Measurements from ENCODE around the gene NTM. TPM values are rescaled to one million over a fixed set of nuclear protein-coding genes. Genes with fewer than 3 reads are reported as not detected.

NTM gene
- total and polyA plus RNA-seq, 2 of the 8 experiments (the other 6 are each of a cell fraction or from before 2014, with no cell fraction given), result 13.4 to 20.0 TPM

- TF ChIP-seq SIN3A (conservative IDR thresholded peaks at IDR 0.05 in 1 of 2, IDR thresholded peaks at IDR 0.05 in 1 of 2; ENCODE audit: low read depth in 1 of 2, low read length in 2 of 2) (no peak), CHD2 (IDR thresholded peaks at IDR 0.05; ENCODE audit: low read length) (no peak), POLR2AphosphoS5 (IDR thresholded peaks at IDR 0.05; ENCODE audit: low read depth, low read length) (no peak), JUN (IDR thresholded peaks at IDR 0.05; ENCODE audit: low read depth, low read length) (no peak), TAF7 (optimal IDR thresholded peaks at IDR 0.05; ENCODE audit: borderline replicate concordance, low read depth, low read length) (no peak), TBP (IDR thresholded peaks at IDR 0.05; ENCODE audit: low read depth, low read length) (no peak), EP300 (IDR thresholded peaks at IDR 0.05; ENCODE audit: borderline replicate concordance in 1 of 2, low read depth in 2 of 2, low read length in 2 of 2) (no peak)
- TF ChIP-seq, protein P1, sequence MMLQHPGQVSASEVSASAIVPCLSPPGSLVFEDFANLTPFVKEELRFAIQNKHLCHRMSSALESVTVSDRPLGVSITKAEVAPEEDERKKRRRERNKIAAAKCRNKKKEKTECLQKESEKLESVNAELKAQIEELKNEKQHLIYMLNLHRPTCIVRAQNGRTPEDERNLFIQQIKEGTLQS (IDR thresholded peaks at IDR 0.05; ENCODE audit: insufficient read depth, low read depth, low read length), result no peak
These were observed 847.4 kb downstream of the NTM start (continued) for GRCh38 chr11:132217856-132218255.
